HUES6 (cell line): Measurements from ENCODE around the gene FAM98C.
A peak's percentile ranks its signal among the peaks of the same experiment; 100 is the strongest.

Experiments used
- H3K27ac ChIP-seq: 2 replicates; pipeline ENCODE4 v1.7.0; 2013; ENCODE audit warnings: low read depth, mild to moderate bottlenecking, low read length, inconsistent platforms
- H3K27me3 ChIP-seq: 2 replicates; pipeline ENCODE4 v1.6.1; 2013; ENCODE audit warnings: low read length; ENCODE audit not compliant: control insufficient read depth, insufficient read depth
- H3K36me3 ChIP-seq: 2 replicates; pipeline ENCODE4 v1.6.1; 2013; ENCODE audit warnings: low read length; ENCODE audit not compliant: control insufficient read depth, insufficient read depth
- H3K4me1 ChIP-seq: 2 replicates; pipeline ENCODE4 v1.6.1; 2013; ENCODE audit warnings: low read length; ENCODE audit not compliant: control insufficient read depth, insufficient read depth
- H3K4me3 ChIP-seq: 2 replicates; pipeline ENCODE4 v1.5.1; 2013; ENCODE audit warnings: low read depth, low read length
- H3K9ac ChIP-seq: one replicate; pipeline ENCODE4 v1.6.1; 2013; ENCODE audit warnings: mild to moderate bottlenecking, low read length
- H3K9me3 ChIP-seq: 2 replicates; pipeline ENCODE4 v1.6.1; 2013; ENCODE audit warnings: low read depth, low read length; ENCODE audit not compliant: control insufficient read depth, insufficient read depth

FAM98C gene

GRCh38 chr19:38429055-38429810 is 26.3 kb downstream of the FAM98C start:
- no peak overlapping the region for H3K4me3 ChIP-seq
- peaks cover 18% of the 10 kb centered on the region for H3K4me1 ChIP-seq
- no peaks in the 10 kb centered on the region for H3K9me3 ChIP-seq
- no peaks in the 10 kb centered on the region; the same call in 1 of the 2 replicates for H3K27me3 ChIP-seq
- H3K36me3 ChIP-seq, result no peaks in the 10 kb centered on the region
- H3K27ac ChIP-seq, result no peak overlapping the region
- H3K9ac ChIP-seq, result no peak overlapping the region

- Histone ChIP-seq H3K4me3 (no peak overlapping the region), H3K9me3 (no peaks in the 10 kb centered on the region), H3K27me3 (no peaks in the 10 kb centered on the region; the same call in 1 of the 2 replicates), H3K9ac (no peak overlapping the region), H3K4me1 (peaks cover 21% of the 10 kb centered on the region), H3K36me3 (no peaks in the 10 kb centered on the region), H3K27ac (no peak overlapping the region)
Measured at GRCh38 chr19:38429811-38430156, 26.9 kb downstream of the FAM98C start.

DNA sequence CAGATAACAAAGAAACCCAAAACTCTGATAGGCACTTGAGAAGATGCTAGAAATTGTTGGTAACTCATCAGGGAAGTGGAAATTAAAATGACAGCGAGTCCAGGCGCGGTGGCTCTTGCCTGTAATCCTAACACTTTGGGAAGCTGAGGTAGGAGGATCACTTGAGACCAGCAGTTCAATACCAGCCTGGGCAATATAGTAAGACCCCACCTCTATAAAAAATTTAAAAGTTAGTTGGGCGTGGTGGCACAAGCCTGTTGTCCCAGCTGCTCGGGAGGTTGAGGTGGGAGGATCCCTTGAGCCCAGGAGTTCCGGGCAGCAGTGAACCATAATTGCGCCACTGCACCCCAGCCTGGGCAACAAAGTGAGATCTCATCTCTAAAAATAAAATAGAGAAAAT is 28.0 kb downstream of the FAM98C start:
- peaks cover 19% of the 10 kb centered on the region for H3K4me1 ChIP-seq
- no peaks in the 10 kb centered on the region for H3K9me3 ChIP-seq
- H3K27ac ChIP-seq, result no peak overlapping the region
- no peak overlapping the region for H3K9ac ChIP-seq
- no peak overlapping the region for H3K4me3 ChIP-seq
- no peaks in the 10 kb centered on the region for H3K36me3 ChIP-seq
- H3K27me3 ChIP-seq, result no peaks in the 10 kb centered on the region; the same call in 1 of the 2 replicates

GRCh38 chr19:38433268-38433733 is 30.4 kb downstream of the FAM98C start, which contains the start of gene RYR1:
TSS of gene RYR1 (plus strand) at chr19:38433691. CDS start at chr19:38433830, 139 bp downstream.
- Histone ChIP-seq H3K9me3 (no peaks in the 10 kb centered on the region), H3K27ac (no peak within 1 kb of the TSS), H3K36me3 (no peaks in the 10 kb centered on the region), H3K27me3 (no peaks in the 10 kb centered on the region; the same call in 1 of the 2 replicates), H3K4me1 (peaks cover 13% of the 10 kb centered on the region), H3K4me3 (peak within 1 kb of the TSS; percentile 61), H3K9ac (no peak within 1 kb of the TSS)

- Histone ChIP-seq H3K9me3 (no peaks in the 10 kb centered on the region), H3K36me3 (no peaks in the 10 kb centered on the region), H3K27ac (peak overlapping the region; percentile 60), H3K4me3 (peak overlapping the region; percentile 61), H3K27me3 (no peaks in the 10 kb centered on the region; the same call in 1 of the 2 replicates), H3K9ac (no peak overlapping the region), H3K4me1 (peaks cover 13% of the 10 kb centered on the region)
Measured at GRCh38 chr19:38434549-38435051, 31.7 kb downstream of the FAM98C start.

GRCh38 chr19:38437295-38437694 is 34.4 kb downstream of the FAM98C start:
- no peaks in the 10 kb centered on the region for H3K9me3 ChIP-seq
- H3K27ac ChIP-seq, result no peak overlapping the region
- H3K9ac ChIP-seq, result no peak overlapping the region
- H3K4me3 ChIP-seq, result no peak overlapping the region
- H3K27me3 ChIP-seq, result no peaks in the 10 kb centered on the region; the same call in 1 of the 2 replicates
- H3K36me3 ChIP-seq, result no peaks in the 10 kb centered on the region
- H3K4me1 ChIP-seq, result peaks cover 16% of the 10 kb centered on the region

GRCh38 chr19:38437917-38438316 is 35.0 kb downstream of the FAM98C start:
- Histone ChIP-seq H3K4me3 (no peak overlapping the region), H3K9ac (no peak overlapping the region), H3K9me3 (no peaks in the 10 kb centered on the region), H3K27me3 (no peaks in the 10 kb centered on the region; the same call in 1 of the 2 replicates), H3K4me1 (peaks cover 16% of the 10 kb centered on the region), H3K27ac (no peak overlapping the region), H3K36me3 (no peaks in the 10 kb centered on the region)

DNA sequence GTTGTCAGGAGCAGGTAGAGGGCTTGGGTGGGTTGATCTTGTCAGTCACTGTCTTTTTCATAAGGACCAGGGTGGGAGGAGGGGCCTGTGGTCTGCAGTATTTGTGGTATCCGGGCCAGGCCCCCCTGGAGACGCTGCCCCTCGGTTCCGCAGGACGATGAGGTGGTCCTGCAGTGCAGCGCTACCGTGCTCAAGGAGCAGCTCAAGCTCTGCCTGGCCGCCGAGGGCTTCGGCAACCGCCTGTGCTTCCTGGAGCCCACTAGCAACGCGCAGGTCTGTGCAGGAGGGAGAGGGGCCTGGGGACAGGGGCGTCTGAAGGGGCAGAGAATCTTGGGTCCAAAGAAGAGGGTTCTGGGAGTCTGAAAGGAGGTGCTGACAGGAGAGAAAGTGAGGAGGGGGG is 37.7 kb downstream of the FAM98C start:
- Histone ChIP-seq H3K9ac (no peak overlapping the region), H3K36me3 (peaks cover 12% of the 10 kb centered on the region), H3K4me1 (0 out of 2 replicates have a peak, but pooled peaks cover 2% of the 10 kb centered on the region), H3K9me3 (no peaks in the 10 kb centered on the region), H3K4me3 (no peak overlapping the region), H3K27me3 (no peaks in the 10 kb centered on the region), H3K27ac (no peak overlapping the region)

DNA sequence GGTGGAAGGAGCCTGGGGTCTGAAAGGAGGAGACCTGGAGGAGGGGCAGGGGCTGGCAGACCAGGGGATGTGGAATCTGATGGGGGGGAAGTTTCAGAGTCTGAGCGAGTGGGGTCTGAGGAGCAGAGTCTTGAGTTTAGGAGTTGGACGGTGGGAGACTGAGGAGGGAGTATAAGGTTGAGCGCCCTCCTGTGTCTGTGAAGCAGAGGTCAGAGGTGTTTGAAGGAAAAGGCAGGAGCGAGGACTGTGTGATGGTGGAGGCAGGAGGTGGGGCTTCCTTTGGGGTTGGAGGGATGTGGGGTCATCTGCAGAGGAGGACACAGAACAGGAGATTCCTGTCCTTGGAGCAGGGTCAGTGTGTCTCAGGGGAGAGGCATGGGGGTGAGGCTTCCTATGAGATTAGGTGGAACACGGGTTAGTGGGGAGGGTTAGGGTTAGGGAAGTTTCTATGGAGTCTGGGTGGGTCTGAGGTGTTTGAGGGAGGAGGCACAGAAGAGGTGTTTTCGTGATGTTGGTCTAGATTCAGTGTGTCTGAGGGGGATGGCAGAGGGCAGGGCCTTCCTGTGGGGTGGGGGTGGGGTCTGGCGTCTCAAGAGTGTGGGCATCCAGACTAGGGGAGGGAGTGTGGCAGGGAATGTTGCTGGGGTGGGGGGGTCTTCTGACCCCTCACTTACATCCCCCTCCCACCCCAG is 38.9 kb downstream of the FAM98C start:
- H3K36me3 ChIP-seq, result peaks cover 16% of the 10 kb centered on the region
- H3K27me3 ChIP-seq, result no peaks in the 10 kb centered on the region
- H3K9ac ChIP-seq, result no peak overlapping the region
- H3K27ac ChIP-seq, result no peak overlapping the region
- H3K4me3 ChIP-seq, result no peak overlapping the region
- 0 out of 2 replicates have a peak, but pooled peaks cover 2% of the 10 kb centered on the region for H3K4me1 ChIP-seq
- H3K9me3 ChIP-seq, result no peaks in the 10 kb centered on the region

DNA sequence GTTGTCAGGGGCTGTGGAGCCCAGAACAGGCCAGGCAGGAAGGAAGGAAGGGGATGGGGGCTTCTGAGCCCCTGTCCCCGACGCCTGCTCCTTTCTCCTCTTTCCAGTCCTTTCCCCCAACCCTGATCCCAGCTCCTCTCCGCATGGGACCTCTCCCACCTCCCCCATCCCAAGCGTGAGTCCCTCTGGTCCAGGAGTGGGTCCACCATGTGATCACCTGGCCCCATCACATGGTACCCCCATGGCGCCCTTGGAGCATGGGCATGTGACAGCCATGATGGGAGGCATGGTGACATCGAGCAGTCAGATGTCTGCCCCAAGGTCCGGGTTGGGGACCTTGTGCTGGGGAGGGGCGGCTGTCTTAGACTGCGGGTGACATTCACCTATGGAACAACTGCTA is 39.8 kb downstream of the FAM98C start:
- Histone ChIP-seq H3K27ac (no peak overlapping the region), H3K27me3 (no peaks in the 10 kb centered on the region), H3K4me3 (no peak overlapping the region), H3K9ac (no peak overlapping the region), H3K36me3 (peaks cover 16% of the 10 kb centered on the region), H3K4me1 (0 out of 2 replicates have a peak, but pooled peaks cover 2% of the 10 kb centered on the region), H3K9me3 (no peaks in the 10 kb centered on the region)
